PFSK-1 (cell line): Measurements from ENCODE around the gene MAGI1.

ENCODE experiments used
- FOXP2 ChIP-seq: optimal IDR thresholded peaks from 2 replicates; pipeline ENCODE3; 2011; ENCODE audit warnings: borderline replicate concordance, control low read depth, inconsistent platforms; ENCODE audit not compliant: insufficient read depth; ENCODE audit errors: extremely low read length, extremely low read depth
- POLR2AphosphoS5 ChIP-seq: IDR thresholded peaks from 2 replicates; pipeline ENCODE4 v1.6.1; 2012; ENCODE audit warnings: low read depth, mild to moderate bottlenecking, control low read depth, low read length, moderate library complexity
- REST ChIP-seq, 2 experiments: IDR thresholded peaks; 2 replicates each; pipeline versions ENCODE4 v1.6.1 to v1.8.0; 2011 to 2012; ENCODE audit warnings: low read depth in 2 of 2, low read length in 2 of 2, control low read depth in 1 of 2, inconsistent platforms in 1 of 2, mild to moderate bottlenecking in 1 of 2, moderate library complexity in 1 of 2; ENCODE audit not compliant: insufficient read depth in 1 of 2
- SIN3A ChIP-seq: IDR thresholded peaks from 2 replicates; pipeline ENCODE4 v1.6.1; 2012; ENCODE audit warnings: mild to moderate bottlenecking, low read length, moderate library complexity, borderline replicate concordance; ENCODE audit not compliant: insufficient read depth
- TAF1 ChIP-seq: IDR thresholded peaks from 2 replicates; pipeline ENCODE4 v1.6.1; 2012; ENCODE audit warnings: low read length, control low read depth, borderline replicate concordance; ENCODE audit not compliant: insufficient read depth

The MAGI1 gene

GRCh38 chr3:65886391-65886790 lies 152.3 kb downstream of the MAGI1 start:
- TF ChIP-seq POLR2AphosphoS5 (no peak), REST (IDR thresholded peaks at IDR 0.05; ENCODE audit: insufficient read depth in 1 of 2, low read depth in 2 of 2, low read length in 2 of 2) (no peak), TAF1 (no peak), SIN3A (no peak), FOXP2 (no peak)

DNA sequence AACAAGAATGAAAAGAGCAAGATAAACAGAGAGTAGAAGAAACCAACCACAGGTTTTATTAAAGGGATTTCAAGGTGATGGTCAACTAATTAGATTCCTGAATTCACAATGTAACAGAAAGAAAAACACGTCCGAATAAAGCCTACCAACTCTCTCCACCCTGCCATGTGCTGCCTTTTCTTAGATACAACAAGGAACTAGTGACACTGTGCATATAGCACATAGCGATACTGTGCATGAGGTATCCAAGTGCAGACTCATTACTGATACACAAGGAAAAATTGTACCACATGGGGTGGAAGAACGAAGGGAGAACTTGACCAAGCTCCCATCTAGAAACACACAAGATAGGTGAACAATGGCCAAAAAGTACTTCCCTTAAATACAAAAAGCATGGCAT lies 154.6 kb downstream of the MAGI1 start:
- TF ChIP-seq POLR2AphosphoS5 (no peak), SIN3A (no peak), REST (IDR thresholded peaks at IDR 0.05; ENCODE audit: insufficient read depth in 1 of 2, low read depth in 2 of 2, low read length in 2 of 2) (no peak), FOXP2 (no peak)

DNA sequence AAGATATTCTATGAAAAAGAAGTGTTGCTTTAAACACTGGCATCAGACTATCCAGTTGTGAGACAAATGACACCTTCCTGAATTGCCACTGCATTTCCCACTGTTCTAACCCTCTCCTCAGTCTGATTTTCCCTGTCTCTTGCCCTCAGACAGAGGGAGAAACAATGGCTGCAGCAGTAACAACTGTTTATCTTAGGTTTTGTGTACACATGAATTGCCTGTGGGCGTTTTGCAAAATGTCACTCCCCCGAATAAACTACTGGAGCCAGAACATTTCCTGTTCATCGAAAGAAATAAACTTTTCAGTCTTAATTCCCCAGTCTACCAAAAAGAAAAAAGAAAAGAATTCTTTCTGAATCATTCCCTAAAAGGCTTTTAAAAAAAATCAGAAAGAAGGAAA lies 155.1 kb downstream of the MAGI1 start:
- no peak for TF ChIP-seq REST (IDR thresholded peaks at IDR 0.05; ENCODE audit: insufficient read depth in 1 of 2, low read depth in 2 of 2, low read length in 2 of 2)
- no peak for TF ChIP-seq POLR2AphosphoS5
- no peak for TF ChIP-seq SIN3A
- no peak for TF ChIP-seq FOXP2
- TF ChIP-seq TAF1, result no peak

GRCh38 chr3:65880350-65880749 lies 158.4 kb downstream of the MAGI1 start:
- TF ChIP-seq FOXP2 (no peak), REST (IDR thresholded peaks at IDR 0.05; ENCODE audit: insufficient read depth in 1 of 2, low read depth in 2 of 2, low read length in 2 of 2) (no peak), POLR2AphosphoS5 (no peak), SIN3A (no peak), TAF1 (no peak)

DNA sequence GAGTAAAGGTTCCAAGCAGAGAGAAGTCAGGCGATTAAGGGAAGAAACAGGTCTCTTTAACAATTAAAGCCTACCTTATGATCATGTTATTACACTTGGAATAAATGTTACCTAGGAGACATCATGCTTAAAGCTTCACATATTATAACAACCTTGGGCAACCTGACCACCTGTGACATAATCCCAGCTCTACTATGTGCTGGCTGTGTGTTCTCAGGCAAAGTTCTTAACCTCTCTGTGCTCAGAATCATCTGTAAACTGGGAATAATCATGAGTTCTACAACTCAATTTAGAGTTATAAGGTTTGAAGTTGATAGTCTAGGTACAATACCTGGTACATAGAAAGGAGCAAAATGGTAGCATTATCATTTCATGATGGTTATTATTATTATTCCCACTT lies 159.3 kb downstream of the MAGI1 start:
- TF ChIP-seq REST (IDR thresholded peaks at IDR 0.05; ENCODE audit: insufficient read depth in 1 of 2, low read depth in 2 of 2, low read length in 2 of 2) (no peak), FOXP2 (no peak), POLR2AphosphoS5 (no peak), TAF1 (no peak), SIN3A (no peak)
